ENCODE results near the gene ACTL8. TPM values are rescaled to one million over a fixed set of nuclear protein-coding genes. Genes with fewer than 3 reads are reported as not detected.
A peak's percentile ranks its signal among the peaks of the same experiment; 100 is the strongest.

The ACTL8 gene
- total and polyA plus RNA-seq, 12 donors: not detected

DNA sequence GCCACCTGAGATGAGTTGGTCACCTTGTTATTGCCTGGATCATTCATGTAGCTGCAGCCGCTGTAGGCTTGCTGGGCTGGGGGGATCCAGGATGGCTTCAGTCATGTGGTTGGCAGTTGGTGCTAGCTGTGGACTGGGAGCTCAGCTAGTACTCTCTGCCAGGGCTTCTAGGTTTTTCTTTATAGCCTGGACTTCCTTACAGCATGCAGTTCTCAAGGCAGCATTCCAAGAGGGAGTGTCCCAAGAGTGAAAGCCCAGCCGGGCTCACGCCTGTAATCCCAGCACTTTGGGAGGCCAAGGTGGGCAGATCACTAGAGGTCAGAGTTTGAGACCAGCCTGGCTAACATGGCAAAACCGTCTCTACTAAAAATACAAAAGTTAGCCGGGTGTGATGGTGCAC, 23.7 kb upstream of the ACTL8 start:
- no peak overlapping the region for H3K27ac ChIP-seq
- peaks cover under 1% of the 10 kb centered on the region for H3K27me3 ChIP-seq
- intact Hi-C loops (cut with DNase I): no loop called here
- no peaks in the 10 kb centered on the region for H3K36me3 ChIP-seq (replicated peaks in 1 of 2)
- H3K4me3 ChIP-seq: no peak overlapping the region
- H3K9me3 ChIP-seq (replicated peaks in 1 of 3): no peaks in the 10 kb centered on the region
- DNase-seq: no peak
- WGBS, 4 donors: 73 to 89% (median 81%) methylated on average over 5 of the region's 5 CpGs
- H3K4me1 ChIP-seq (replicated peaks in 1 of 2): no peaks in the 10 kb centered on the region
- TF ChIP-seq, protein P1, sequence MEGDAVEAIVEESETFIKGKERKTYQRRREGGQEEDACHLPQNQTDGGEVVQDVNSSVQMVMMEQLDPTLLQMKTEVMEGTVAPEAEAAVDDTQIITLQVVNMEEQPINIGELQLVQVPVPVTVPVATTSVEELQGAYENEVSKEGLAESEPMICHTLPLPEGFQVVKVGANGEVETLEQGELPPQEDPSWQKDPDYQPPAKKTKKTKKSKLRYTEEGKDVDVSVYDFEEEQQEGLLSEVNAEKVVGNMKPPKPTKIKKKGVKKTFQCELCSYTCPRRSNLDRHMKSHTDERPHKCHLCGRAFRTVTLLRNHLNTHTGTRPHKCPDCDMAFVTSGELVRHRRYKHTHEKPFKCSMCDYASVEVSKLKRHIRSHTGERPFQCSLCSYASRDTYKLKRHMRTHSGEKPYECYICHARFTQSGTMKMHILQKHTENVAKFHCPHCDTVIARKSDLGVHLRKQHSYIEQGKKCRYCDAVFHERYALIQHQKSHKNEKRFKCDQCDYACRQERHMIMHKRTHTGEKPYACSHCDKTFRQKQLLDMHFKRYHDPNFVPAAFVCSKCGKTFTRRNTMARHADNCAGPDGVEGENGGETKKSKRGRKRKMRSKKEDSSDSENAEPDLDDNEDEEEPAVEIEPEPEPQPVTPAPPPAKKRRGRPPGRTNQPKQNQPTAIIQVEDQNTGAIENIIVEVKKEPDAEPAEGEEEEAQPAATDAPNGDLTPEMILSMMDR (IDR thresholded peaks at IDR 0.05): no peak
- TF ChIP-seq POLR2A (IDR thresholded peaks at IDR 0.05): no peak

DNA sequence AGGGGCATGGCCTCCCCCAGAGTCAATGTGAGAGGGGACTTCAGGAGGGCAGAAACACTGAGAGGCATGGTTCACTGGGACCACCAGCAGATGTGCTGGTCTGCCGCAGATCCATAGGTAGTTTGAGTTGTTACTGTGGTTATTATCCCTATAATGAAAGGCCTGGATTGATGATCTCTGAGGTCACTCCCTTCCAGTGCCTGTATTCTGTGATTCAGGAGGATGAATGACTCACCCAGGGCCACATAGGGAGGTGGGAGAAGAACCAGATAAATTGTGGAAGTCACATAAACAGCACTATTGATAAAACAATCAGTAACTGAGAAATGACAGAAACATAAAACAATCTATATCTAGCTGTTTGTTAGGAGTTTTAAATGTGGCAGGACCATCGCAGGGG, 22.7 kb upstream of the ACTL8 start:
- peak in 1 of 7 donors; percentile 12 for DNase-seq
- no peak overlapping the region for H3K4me3 ChIP-seq
- H3K4me1 ChIP-seq (replicated peaks in 1 of 2): no peaks in the 10 kb centered on the region
- 84 to 92% (median 86%) methylated on average over 1 to 2 of the region's 2 CpGs for WGBS, 4 donors
- peaks cover 7% of the 10 kb centered on the region for H3K27me3 ChIP-seq
- TF ChIP-seq, protein P1 (IDR thresholded peaks at IDR 0.05): no peak
- intact Hi-C loops (cut with DNase I): no loop called here
- no peaks in the 10 kb centered on the region for H3K9me3 ChIP-seq (replicated peaks in 1 of 3)
- H3K36me3 ChIP-seq (replicated peaks in 1 of 2): no peaks in the 10 kb centered on the region
- no peak overlapping the region for H3K27ac ChIP-seq

DNA sequence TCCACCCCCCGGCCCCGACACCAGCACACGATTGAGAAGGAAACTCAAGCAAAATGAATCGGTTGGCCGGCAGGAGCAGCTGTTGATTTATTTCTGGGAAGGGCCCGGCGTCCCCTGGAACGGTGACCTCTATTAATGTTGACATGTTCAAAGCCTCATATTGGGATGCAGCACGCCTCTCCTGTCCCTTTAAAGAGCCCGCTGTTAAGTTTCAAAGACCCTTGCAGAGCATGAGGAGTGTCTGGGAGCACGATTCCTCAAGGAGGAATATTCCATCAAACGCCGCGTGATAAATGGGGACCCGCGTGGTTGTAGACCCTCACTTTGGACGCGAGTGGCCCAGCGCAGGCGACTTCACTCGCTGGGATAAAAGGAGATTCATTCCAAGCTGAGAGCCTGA, 21.5 kb upstream of the ACTL8 start:
- no peaks in the 10 kb centered on the region for H3K9me3 ChIP-seq (replicated peaks in 1 of 3)
- no peaks in the 10 kb centered on the region for H3K4me1 ChIP-seq (replicated peaks in 1 of 2)
- peaks cover 7% of the 10 kb centered on the region for H3K27me3 ChIP-seq
- H3K27ac ChIP-seq: no peak overlapping the region
- TF ChIP-seq, protein P1 (IDR thresholded peaks at IDR 0.05): no peak
- TF ChIP-seq POLR2A (IDR thresholded peaks at IDR 0.05): no peak
- no peak overlapping the region for H3K4me3 ChIP-seq
- intact Hi-C loops (cut with DNase I): no loop called here
- 61 to 71% (median 68%) methylated on average over 20 to 21 of the region's 21 CpGs for WGBS, 4 donors
- no peaks in the 10 kb centered on the region for H3K36me3 ChIP-seq (replicated peaks in 1 of 2)
- DNase-seq: no peak

DNA sequence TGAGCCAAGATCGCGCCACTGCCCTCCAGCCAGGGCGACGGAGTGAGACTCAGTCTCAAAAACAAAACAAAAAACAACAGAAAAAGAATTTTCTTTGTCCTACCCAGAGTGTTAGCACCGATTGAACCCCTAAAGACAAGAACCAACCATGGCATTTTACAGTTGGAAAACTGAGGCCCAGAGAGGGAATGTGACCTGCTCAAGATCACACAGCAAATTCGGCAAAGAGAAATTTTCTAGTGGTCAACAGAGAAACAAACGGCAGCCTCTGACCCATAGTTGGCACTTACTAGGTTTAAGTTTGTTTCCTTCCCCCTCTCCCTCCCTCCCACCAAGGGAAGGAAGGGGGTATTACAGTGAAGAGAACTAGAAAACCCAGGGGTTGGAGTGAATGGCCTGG, 20.5 kb upstream of the ACTL8 start:
- DNase-seq: no peak
- peaks cover 7% of the 10 kb centered on the region for H3K27me3 ChIP-seq
- no peaks in the 10 kb centered on the region for H3K36me3 ChIP-seq (replicated peaks in 1 of 2)
- intact Hi-C loops (cut with DNase I): no loop called here
- TF ChIP-seq, protein P1 (IDR thresholded peaks at IDR 0.05): no peak
- no peak for TF ChIP-seq POLR2A (IDR thresholded peaks at IDR 0.05)
- no peak overlapping the region for H3K4me3 ChIP-seq
- no peaks in the 10 kb centered on the region for H3K4me1 ChIP-seq (replicated peaks in 1 of 2)
- no peaks in the 10 kb centered on the region for H3K9me3 ChIP-seq (replicated peaks in 1 of 3)
- H3K27ac ChIP-seq: no peak overlapping the region
- WGBS, 4 donors: 81 to 90% (median 88%) methylated on average over 7 of the region's 7 CpGs
